ENCODE data around the gene ELOVL7.

ELOVL7 gene

DNA sequence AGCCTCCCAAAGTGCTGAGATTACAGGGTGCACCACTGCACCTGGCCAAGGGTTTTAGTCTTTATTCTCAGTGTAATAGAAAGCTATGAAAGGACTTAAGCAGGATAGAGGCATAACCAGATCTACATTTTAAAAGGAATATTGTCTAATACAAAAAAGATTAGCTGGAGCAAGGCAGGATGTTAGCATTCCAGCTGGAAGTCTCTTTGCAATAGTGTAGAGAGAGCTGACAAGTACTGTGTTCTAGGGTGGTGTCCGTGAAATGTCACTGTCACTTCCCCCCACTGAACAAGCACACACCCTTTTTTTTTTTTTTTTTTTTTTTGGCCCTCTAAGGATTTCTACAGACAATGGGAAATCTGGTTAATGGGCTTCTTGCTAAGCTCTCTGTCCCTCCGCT, 119.9 kb downstream of the ELOVL7 start:
- no peaks in the 10 kb centered on the region for H3K4me1 ChIP-seq (ENCODE audit: insufficient read depth, low read length, severe bottlenecking)
- no peak overlapping the region for H3K4me2 ChIP-seq (ENCODE audit: low read length)
- H3K79me2 ChIP-seq (ENCODE audit: insufficient read depth, low read length) = no peaks in the 10 kb centered on the region
- no peaks in the 10 kb centered on the region for H3K27me3 ChIP-seq (ENCODE audit: insufficient read depth, low read length)
- no peak overlapping the region for H3K27ac ChIP-seq (ENCODE audit: low read depth, low read length, poor library complexity, severe bottlenecking)
- H3K4me3 ChIP-seq (ENCODE audit: low read depth, low read length, poor library complexity, severe bottlenecking) = no peak overlapping the region
- no peak overlapping the region for H3K9ac ChIP-seq (ENCODE audit: low read length)
- H3K36me3 ChIP-seq (ENCODE audit: insufficient read depth, low read length) = no peaks in the 10 kb centered on the region
- no peak overlapping the region for H2AFZ ChIP-seq (ENCODE audit: low read length)
- H3K9me2 ChIP-seq (ENCODE audit: low read depth, low read length) = no peaks in the 10 kb centered on the region
- no peaks in the 10 kb centered on the region for H4K20me1 ChIP-seq (ENCODE audit: insufficient read depth, low read length)
- no peaks in the 10 kb centered on the region for H3K9me3 ChIP-seq (ENCODE audit: low read length)
- no peaks in the 10 kb centered on the region for H3F3A ChIP-seq (ENCODE audit: insufficient read depth, low read length)
- no peak for TF ChIP-seq EZH2 (IDR thresholded peaks at IDR 0.05; ENCODE audit: borderline replicate concordance, low read length)
- no peak for TF ChIP-seq CTCF (IDR thresholded peaks at IDR 0.05; ENCODE audit: low read length)

DNA sequence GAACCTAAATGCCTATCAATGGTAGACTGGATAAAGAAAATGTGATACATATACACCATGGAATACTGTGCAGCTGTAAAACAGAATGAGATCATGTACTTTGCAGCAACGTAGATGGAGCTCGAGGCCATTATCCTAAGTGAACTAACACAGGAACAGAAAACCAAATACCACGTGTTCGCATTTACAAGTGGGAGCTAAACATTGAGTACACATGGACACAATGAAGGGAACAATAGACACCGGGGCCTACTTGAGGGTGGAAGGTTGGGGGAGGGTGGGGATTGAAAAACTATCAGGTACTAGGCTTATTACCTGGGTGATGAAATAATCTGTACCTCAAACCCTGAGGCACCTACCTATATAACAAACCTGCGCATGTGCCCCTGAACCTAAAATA, 121.7 kb downstream of the ELOVL7 start:
- H3K9ac ChIP-seq (ENCODE audit: low read length) = no peak overlapping the region
- H3K4me2 ChIP-seq (ENCODE audit: low read length) = no peak overlapping the region
- H3K9me3 ChIP-seq (ENCODE audit: low read length) = no peaks in the 10 kb centered on the region
- no peak overlapping the region for H3K27ac ChIP-seq (ENCODE audit: low read depth, low read length, poor library complexity, severe bottlenecking)
- H3K36me3 ChIP-seq (ENCODE audit: insufficient read depth, low read length) = no peaks in the 10 kb centered on the region
- no peaks in the 10 kb centered on the region for H3F3A ChIP-seq (ENCODE audit: insufficient read depth, low read length)
- H4K20me1 ChIP-seq (ENCODE audit: insufficient read depth, low read length) = no peaks in the 10 kb centered on the region
- no peaks in the 10 kb centered on the region for H3K79me2 ChIP-seq (ENCODE audit: insufficient read depth, low read length)
- H3K4me1 ChIP-seq (ENCODE audit: insufficient read depth, low read length, severe bottlenecking) = no peaks in the 10 kb centered on the region
- H2AFZ ChIP-seq (ENCODE audit: low read length) = no peak overlapping the region
- no peak overlapping the region for H3K4me3 ChIP-seq (ENCODE audit: low read depth, low read length, poor library complexity, severe bottlenecking)
- TF ChIP-seq EZH2 (IDR thresholded peaks at IDR 0.05; ENCODE audit: borderline replicate concordance, low read length) = no peak
- TF ChIP-seq CTCF (IDR thresholded peaks at IDR 0.05; ENCODE audit: low read length) = no peak
- no peaks in the 10 kb centered on the region for H3K27me3 ChIP-seq (ENCODE audit: insufficient read depth, low read length)
- no peaks in the 10 kb centered on the region for H3K9me2 ChIP-seq (ENCODE audit: low read depth, low read length)

- H3K4me1 ChIP-seq (ENCODE audit: insufficient read depth, low read length, severe bottlenecking) = no peaks in the 10 kb centered on the region
- no peaks in the 10 kb centered on the region for H4K20me1 ChIP-seq (ENCODE audit: insufficient read depth, low read length)
- H3K4me3 ChIP-seq (ENCODE audit: low read depth, low read length, poor library complexity, severe bottlenecking) = no peak overlapping the region
- no peaks in the 10 kb centered on the region for H3K27me3 ChIP-seq (ENCODE audit: insufficient read depth, low read length)
- H3K27ac ChIP-seq (ENCODE audit: low read depth, low read length, poor library complexity, severe bottlenecking) = no peak overlapping the region
- H2AFZ ChIP-seq (ENCODE audit: low read length) = no peak overlapping the region
- no peaks in the 10 kb centered on the region for H3K9me3 ChIP-seq (ENCODE audit: low read length)
- no peaks in the 10 kb centered on the region for H3K9me2 ChIP-seq (ENCODE audit: low read depth, low read length)
- H3K9ac ChIP-seq (ENCODE audit: low read length) = no peak overlapping the region
- no peak overlapping the region for H3K4me2 ChIP-seq (ENCODE audit: low read length)
- no peaks in the 10 kb centered on the region for H3F3A ChIP-seq (ENCODE audit: insufficient read depth, low read length)
- H3K79me2 ChIP-seq (ENCODE audit: insufficient read depth, low read length) = no peaks in the 10 kb centered on the region
- H3K36me3 ChIP-seq (ENCODE audit: insufficient read depth, low read length) = no peaks in the 10 kb centered on the region
- TF ChIP-seq CTCF (IDR thresholded peaks at IDR 0.05; ENCODE audit: low read length) = no peak
- no peak for TF ChIP-seq EZH2 (IDR thresholded peaks at IDR 0.05; ENCODE audit: borderline replicate concordance, low read length)
Observed at GRCh38 chr5:60719329-60719728, 124.7 kb downstream of the ELOVL7 start.

All from OCI-LY1 (cell line).